ENCODE data around the gene TMBIM1.
A peak's percentile ranks its signal among the peaks of the same experiment; 100 is the strongest.

Gene TMBIM1

GRCh38 chr2:218292048-218293014, at the start of gene TMBIM1:
TMBIM1 (minus strand) TSS chr2:218292503; CDS start chr2:218282141, 10,362 bp downstream.
- peak; percentile 83 for DNase-seq (ENCODE audit: low spot score)

GRCh38 chr2:218341381-218341780, 49.1 kb upstream of the TMBIM1 start:
- DNase-seq (ENCODE audit: low spot score) = no peak

GRCh38 chr2:218340656-218341055, 48.4 kb upstream of the TMBIM1 start:
- DNase-seq (ENCODE audit: low spot score) = no peak

- no peak for DNase-seq (ENCODE audit: low spot score)
These were observed 42.2 kb upstream of the TMBIM1 start for GRCh38 chr2:218334531-218334930.

- no peak for DNase-seq (ENCODE audit: low spot score)
These were observed 40.8 kb upstream of the TMBIM1 start for GRCh38 chr2:218332920-218333645.

- no peak for DNase-seq (ENCODE audit: low spot score)
These were observed 40.0 kb upstream of the TMBIM1 start for GRCh38 chr2:218332288-218332687.

GRCh38 chr2:218331745-218332144, 39.4 kb upstream of the TMBIM1 start:
- DNase-seq (ENCODE audit: low spot score) = no peak

- DNase-seq (ENCODE audit: low spot score) = no peak
These were observed 37.7 kb upstream of the TMBIM1 start for GRCh38 chr2:218329826-218330593.

GRCh38 chr2:218329027-218329825, 36.9 kb upstream of the TMBIM1 start:
- no peak for DNase-seq (ENCODE audit: low spot score)

- DNase-seq (ENCODE audit: low spot score) = no peak
These were observed 36.0 kb upstream of the TMBIM1 start for GRCh38 chr2:218328294-218328693.

- DNase-seq (ENCODE audit: low spot score) = no peak
These were observed 35.3 kb upstream of the TMBIM1 start for GRCh38 chr2:218327451-218328210.

- DNase-seq (ENCODE audit: low spot score) = no peak
These were observed 34.0 kb upstream of the TMBIM1 start for GRCh38 chr2:218326315-218326714.

GRCh38 chr2:218325566-218326160, 33.4 kb upstream of the TMBIM1 start:
- DNase-seq (ENCODE audit: low spot score) = no peak

- DNase-seq (ENCODE audit: low spot score) = no peak
These were observed 31.5 kb upstream of the TMBIM1 start for GRCh38 chr2:218323526-218324472.

GRCh38 chr2:218322768-218323525, 30.6 kb upstream of the TMBIM1 start:
- peak; percentile 24 for DNase-seq (ENCODE audit: low spot score)

- no peak for DNase-seq (ENCODE audit: low spot score)
These were observed 28.5 kb upstream of the TMBIM1 start for GRCh38 chr2:218320704-218321336.

- no peak for DNase-seq (ENCODE audit: low spot score)
These were observed 27.6 kb upstream of the TMBIM1 start for GRCh38 chr2:218319813-218320365.
